AG04450 (cell line): ENCODE results near the gene CCDC106. TPM values are rescaled to one million over a fixed set of nuclear protein-coding genes. Genes with fewer than 3 reads are reported as not detected.

Source experiments
- CTCF ChIA-PET: fragments of 300-600, 350-600 bp; formaldehyde crosslinking; extraction: SDS; loops from one replicate; lab custom pipeline; 2022; ENCODE audit warnings: antibody characterized with exemption, inconsistent platforms; lab: Charles Lee
- POLR2A ChIA-PET: fragments of 350-600 bp; formaldehyde crosslinking; extraction: SDS; loops from one replicate; lab custom pipeline; 2021; ENCODE audit warnings: antibody characterized with exemption, inconsistent platforms; lab: Yijun Ruan, JAX
- DNase-seq: peaks from one replicate; pipeline ENCODE4 v3.0.0-alpha.2; 2011; ENCODE audit warnings: low read depth, low spot score
- H3K27ac ChIP-seq: one replicate; pipeline ENCODE4 v1.5.1; 2012; ENCODE audit warnings: low read depth, low read length, control low read depth
- H3K27me3 ChIP-seq: one replicate; pipeline ENCODE4 v1.6.0; 2012; ENCODE audit warnings: low read length; ENCODE audit not compliant: control insufficient read depth, insufficient read depth
- H3K4me3 ChIP-seq: 2 replicates; pipeline ENCODE4 v1.5.1; 2011; ENCODE audit warnings: mild to moderate bottlenecking, low read depth, low read length, control low read depth
- H3K9me3 ChIP-seq: 2 replicates; pipeline ENCODE4 v1.5.1; 2012; ENCODE audit warnings: low read length; ENCODE audit not compliant: control insufficient read depth, insufficient read depth
- polyA plus RNA-seq: library from polyadenylated mRNA; depleted of rRNA; stranded (reverse); fragments of >200 nt; gene quantifications from 2 replicates; pipeline ENCODE4 v1.2.3, GENCODE V29; 2011
- TF ChIP-seq, protein P1 (sequence below): IDR thresholded peaks from 2 replicates; pipeline ENCODE4 v1.5.1; 2011; ENCODE audit warnings: low read depth, low read length, control low read depth, inconsistent platforms

CCDC106 gene
- polyA plus RNA-seq, 1 experiment: 6.2 TPM

DNA sequence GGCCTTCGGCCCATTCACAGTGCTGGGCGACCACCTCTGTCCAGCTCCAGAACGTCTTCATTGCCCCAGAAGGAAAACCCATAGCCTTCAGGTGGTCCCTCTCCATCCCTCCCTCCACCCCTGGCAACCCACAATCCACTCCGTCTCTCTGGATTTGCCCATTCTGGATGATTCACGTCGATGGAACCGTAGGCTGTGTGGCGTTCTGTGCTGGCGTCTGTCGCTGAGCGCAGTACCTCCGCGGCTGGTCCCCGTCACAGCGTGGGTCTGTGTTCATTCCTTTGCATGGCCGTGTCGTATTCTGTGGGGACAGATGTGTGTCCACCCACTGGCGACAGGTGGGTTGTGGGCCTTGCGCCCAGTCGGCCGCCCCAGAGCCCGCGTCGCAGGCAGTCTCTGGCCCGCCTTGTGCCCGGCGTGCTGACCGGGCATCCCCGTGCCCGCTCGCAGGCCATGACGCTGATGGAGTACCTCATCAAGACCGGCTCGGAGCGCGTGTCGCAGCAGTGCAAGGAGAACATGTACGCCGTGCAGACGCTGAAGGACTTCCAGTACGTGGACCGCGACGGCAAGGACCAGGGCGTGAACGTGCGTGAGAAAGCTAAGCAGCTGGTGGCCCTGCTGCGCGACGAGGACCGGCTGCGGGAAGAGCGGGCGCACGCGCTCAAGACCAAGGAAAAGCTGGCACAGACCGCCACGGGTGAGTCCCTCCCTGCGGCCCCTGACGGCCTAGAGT is 37.1 kb downstream of the CCDC106 start:
- no peaks in the 10 kb centered on the region for H3K27me3 ChIP-seq
- TF ChIP-seq, protein P1, sequence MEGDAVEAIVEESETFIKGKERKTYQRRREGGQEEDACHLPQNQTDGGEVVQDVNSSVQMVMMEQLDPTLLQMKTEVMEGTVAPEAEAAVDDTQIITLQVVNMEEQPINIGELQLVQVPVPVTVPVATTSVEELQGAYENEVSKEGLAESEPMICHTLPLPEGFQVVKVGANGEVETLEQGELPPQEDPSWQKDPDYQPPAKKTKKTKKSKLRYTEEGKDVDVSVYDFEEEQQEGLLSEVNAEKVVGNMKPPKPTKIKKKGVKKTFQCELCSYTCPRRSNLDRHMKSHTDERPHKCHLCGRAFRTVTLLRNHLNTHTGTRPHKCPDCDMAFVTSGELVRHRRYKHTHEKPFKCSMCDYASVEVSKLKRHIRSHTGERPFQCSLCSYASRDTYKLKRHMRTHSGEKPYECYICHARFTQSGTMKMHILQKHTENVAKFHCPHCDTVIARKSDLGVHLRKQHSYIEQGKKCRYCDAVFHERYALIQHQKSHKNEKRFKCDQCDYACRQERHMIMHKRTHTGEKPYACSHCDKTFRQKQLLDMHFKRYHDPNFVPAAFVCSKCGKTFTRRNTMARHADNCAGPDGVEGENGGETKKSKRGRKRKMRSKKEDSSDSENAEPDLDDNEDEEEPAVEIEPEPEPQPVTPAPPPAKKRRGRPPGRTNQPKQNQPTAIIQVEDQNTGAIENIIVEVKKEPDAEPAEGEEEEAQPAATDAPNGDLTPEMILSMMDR: no peak
- ChIA-PET POLR2A (no interaction called here), CTCF (interaction anchor here (0.5 kb wide), 1 partner anchor 53 kb away, joined by 5 read pairs; no protein-coding TSS in a partner anchor)
- no peak overlapping the region for H3K4me3 ChIP-seq
- no peaks in the 10 kb centered on the region; the same call in 1 of the 2 replicates for H3K9me3 ChIP-seq
- no peak overlapping the region for H3K27ac ChIP-seq
- no peak for DNase-seq

DNA sequence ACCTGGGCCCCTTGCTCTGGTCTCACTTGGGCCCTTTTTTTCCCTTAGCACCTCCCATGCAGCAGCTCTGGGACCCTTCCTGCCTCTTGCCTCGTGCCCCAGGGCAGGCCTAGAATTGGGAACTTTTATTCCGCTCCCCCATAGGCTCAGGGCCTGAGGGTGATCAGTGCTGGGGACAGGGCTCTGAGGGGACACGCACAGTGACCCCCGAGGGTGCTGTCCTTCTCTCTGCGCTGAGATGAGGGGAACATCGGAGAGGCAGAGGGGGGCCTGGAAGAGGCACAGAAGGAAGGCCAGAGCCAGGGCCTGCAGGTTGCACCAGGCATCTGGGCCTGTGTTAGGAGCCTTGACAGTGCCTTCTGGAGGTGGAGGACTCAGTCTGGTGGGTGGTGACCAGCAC is 37.8 kb downstream of the CCDC106 start:
- Histone ChIP-seq H3K4me3 (no peak overlapping the region), H3K9me3 (no peaks in the 10 kb centered on the region; the same call in 1 of the 2 replicates), H3K27ac (no peak overlapping the region), H3K27me3 (no peaks in the 10 kb centered on the region)
- CTCF ChIA-PET: interaction anchor here (0.5 kb wide), 1 partner anchor 54 kb away, joined by 5 read pairs; no protein-coding TSS in a partner anchor
- no peak for DNase-seq
- TF ChIP-seq, protein P1: no peak
- POLR2A ChIA-PET: no interaction called here

DNA sequence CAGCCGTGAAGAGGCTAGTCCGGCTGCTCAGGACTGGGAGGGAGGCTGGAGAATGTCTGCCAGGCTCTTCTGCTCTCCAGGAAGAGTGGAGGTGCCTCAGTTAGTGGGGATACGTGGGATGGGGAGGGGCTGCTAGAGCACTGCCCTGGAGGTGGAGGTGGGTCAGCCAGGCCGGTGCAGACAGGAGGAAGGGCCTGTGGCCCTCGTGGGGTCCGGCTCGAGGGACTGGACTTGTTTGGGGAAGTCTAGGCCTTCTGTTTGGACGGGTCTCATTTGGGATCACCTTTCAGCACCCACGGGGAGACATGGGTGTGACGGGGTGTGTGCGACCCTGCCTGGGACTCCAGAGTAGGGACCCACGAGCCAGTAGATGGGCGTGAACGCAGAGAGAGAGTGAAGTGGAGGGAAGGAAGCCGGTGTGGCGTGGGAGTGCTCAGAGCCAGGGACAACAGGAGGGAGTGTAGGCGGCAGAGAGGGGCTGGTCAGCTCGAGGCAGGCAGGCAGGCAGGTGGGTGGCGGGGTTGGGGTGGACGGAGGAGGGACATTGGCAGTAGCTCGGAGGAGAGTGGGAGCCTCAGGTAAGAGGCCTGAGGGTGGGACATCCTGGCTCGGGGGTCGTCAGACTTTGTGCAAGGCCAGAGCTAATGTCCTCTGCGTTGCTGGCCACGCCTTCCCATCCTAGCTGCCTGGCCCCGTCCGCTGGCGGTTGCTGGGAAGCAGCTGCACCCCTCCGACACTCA is 38.5 kb downstream of the CCDC106 start:
- Histone ChIP-seq H3K27ac (no peak overlapping the region), H3K4me3 (no peak overlapping the region), H3K9me3 (no peaks in the 10 kb centered on the region; the same call in 1 of the 2 replicates), H3K27me3 (no peaks in the 10 kb centered on the region)
- ChIA-PET POLR2A (no interaction called here), CTCF (no interaction called here)
- no peak for DNase-seq
- TF ChIP-seq, protein P1: no peak

DNA sequence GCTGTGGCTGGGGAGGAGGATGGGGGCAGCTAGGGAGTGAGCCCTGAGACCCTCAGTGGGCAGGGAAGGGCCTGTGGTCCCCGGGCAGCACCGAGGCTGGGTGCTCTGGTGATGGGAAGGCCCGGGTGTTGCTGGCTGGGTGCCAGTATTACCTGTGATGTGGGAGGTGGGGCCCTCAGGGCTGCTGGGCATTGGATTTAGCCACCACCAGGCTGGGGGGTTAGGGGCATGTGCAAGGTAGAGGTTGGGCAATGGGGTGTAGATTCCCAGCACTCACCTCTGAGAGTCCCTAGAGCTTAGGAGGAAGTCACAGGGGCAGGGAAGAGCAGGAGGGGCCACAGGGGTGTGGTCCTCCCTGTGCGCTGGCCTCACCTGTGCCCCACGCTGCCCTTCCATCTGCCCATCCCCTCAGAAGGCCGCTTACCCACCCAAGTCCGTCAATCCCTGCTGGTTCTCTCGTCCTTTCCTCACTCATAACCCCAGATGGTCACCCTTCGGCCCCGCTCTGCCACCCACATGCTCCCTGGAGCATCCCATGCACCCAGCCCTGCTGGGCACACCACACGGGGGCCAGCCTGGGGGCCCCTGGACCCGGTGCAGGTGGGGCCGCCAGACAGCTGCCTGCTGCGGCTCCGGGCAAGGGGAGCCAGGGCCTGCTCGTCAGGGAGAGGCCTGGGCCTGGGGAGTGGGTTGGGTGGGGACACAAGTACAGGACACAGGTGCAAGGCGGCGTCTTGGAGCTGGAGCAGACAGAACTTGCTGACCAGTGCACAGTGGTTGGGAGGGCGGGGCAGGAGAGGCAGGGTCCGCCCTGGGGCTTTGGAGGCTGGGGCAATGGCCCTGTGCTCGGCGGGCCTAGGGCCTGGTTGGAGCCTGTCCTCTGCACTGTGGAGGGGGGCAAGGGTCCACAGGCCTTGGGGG is 39.5 kb downstream of the CCDC106 start:
- Histone ChIP-seq H3K4me3 (no peak overlapping the region), H3K27me3 (no peaks in the 10 kb centered on the region), H3K27ac (no peak overlapping the region), H3K9me3 (no peaks in the 10 kb centered on the region; the same call in 1 of the 2 replicates)
- ChIA-PET CTCF (no interaction called here), POLR2A (no interaction called here)
- no peak for DNase-seq
- TF ChIP-seq, protein P1: no peak
